Progenitor cell of endocrine pancreas (in vitro differentiated cells): ENCODE measurements around the gene CALCA. TPM values are rescaled to one million over a fixed set of nuclear protein-coding genes. Genes with fewer than 3 reads are reported as not detected.

Source experiments
- DNase-seq: peaks from one replicate; pipeline ENCODE4 v3.0.0; 2021; ENCODE audit warnings: low spot score; ENCODE audit not compliant: unreplicated experiment
- H3K27ac Mint-ChIP-seq: 2 replicates; pipeline ENCODE4 v1.8.0; 2021; ENCODE audit warnings: mild to moderate bottlenecking, moderate library complexity, mixed read lengths
- H3K27me3 Mint-ChIP-seq: 2 replicates; pipeline ENCODE4 v1.8.0; 2021; ENCODE audit warnings: mixed read lengths
- H3K36me3 Mint-ChIP-seq: 2 replicates; pipeline ENCODE4 v1.8.0; 2022; ENCODE audit warnings: mixed read lengths; ENCODE audit not compliant: insufficient read depth
- H3K4me1 Mint-ChIP-seq: 2 replicates; pipeline ENCODE4 v1.8.0; 2021; ENCODE audit warnings: low read depth, mixed read lengths
- H3K4me3 Mint-ChIP-seq: 2 replicates; pipeline ENCODE4 v1.8.0; 2021; ENCODE audit warnings: low read depth, mild to moderate bottlenecking, moderate library complexity, mixed read lengths
- H3K9me3 Mint-ChIP-seq: 2 replicates; pipeline ENCODE4 v1.8.0; 2021; ENCODE audit warnings: low read depth, mixed read lengths
- total RNA-seq: library from RNA; stranded (reverse); gene quantifications from 2 replicates; pipeline ENCODE4 v1.2.1, GENCODE V29; 2021
- TF ChIP-seq, protein P1 (sequence below): fragments of 200-600 bp; sonication (generic); IDR thresholded peaks from one replicate; pipeline ENCODE4 v1.5.0; 2021; ENCODE audit warnings: antibody characterized with exemption, mild to moderate bottlenecking; ENCODE audit not compliant: unreplicated experiment

The CALCA gene
- total RNA-seq, 1 donor from 2014 or later, result 0.57 TPM

DNA sequence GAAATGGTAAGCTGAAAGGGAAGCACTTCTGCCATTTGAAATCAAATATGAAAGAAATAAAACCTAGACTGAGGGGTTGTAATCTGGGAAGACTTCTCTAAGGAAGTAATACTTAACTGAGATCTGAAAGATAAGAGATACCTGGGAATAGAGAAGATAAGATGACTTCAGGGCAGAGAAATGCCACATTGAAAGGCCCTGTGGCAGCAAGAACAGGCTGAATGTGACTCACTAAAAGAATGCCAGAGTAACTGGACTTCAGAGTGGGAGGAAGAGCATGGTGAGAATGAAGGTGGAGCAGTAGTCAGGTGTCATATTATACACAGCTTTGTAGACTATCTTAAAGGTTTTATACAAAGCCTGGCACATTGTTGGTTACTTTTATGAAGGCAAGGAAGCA, 17.6 kb downstream of the CALCA start:
- no peaks in the 10 kb centered on the region for H3K4me1 Mint-ChIP-seq
- TF ChIP-seq, protein P1, sequence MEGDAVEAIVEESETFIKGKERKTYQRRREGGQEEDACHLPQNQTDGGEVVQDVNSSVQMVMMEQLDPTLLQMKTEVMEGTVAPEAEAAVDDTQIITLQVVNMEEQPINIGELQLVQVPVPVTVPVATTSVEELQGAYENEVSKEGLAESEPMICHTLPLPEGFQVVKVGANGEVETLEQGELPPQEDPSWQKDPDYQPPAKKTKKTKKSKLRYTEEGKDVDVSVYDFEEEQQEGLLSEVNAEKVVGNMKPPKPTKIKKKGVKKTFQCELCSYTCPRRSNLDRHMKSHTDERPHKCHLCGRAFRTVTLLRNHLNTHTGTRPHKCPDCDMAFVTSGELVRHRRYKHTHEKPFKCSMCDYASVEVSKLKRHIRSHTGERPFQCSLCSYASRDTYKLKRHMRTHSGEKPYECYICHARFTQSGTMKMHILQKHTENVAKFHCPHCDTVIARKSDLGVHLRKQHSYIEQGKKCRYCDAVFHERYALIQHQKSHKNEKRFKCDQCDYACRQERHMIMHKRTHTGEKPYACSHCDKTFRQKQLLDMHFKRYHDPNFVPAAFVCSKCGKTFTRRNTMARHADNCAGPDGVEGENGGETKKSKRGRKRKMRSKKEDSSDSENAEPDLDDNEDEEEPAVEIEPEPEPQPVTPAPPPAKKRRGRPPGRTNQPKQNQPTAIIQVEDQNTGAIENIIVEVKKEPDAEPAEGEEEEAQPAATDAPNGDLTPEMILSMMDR, result no peak

DNA sequence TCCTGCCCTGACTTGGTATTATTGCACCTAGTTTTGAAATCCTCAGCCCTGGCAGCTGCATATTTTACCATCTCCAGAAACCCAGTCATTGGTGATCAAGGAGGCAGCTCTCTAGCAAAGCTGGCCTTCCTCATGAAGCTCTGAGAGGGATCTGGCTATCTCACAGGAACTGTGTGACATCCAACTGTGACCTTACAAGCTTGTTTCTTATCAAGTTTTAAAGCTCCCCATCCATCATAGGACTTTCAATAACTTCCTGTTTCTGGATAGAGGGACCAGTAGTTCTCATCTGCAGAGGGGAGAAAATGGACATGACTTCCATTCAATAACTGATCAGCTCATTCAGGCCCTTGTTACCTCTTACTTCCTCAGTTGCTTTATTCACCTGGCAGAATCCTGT, 18.2 kb downstream of the CALCA start:
- no peak overlapping the region for H3K27ac Mint-ChIP-seq
- no peak overlapping the region for H3K4me3 Mint-ChIP-seq
- H3K36me3 Mint-ChIP-seq, result no peaks in the 10 kb centered on the region
- H3K27me3 Mint-ChIP-seq, result peaks cover 4% of the 10 kb centered on the region
- no peaks in the 10 kb centered on the region for H3K4me1 Mint-ChIP-seq
- no peak for DNase-seq
- H3K9me3 Mint-ChIP-seq, result no peaks in the 10 kb centered on the region
- TF ChIP-seq, protein P1, result no peak

More for the DNA sequence above, 17.6 kb downstream of the CALCA start:
- no peak overlapping the region for H3K27ac Mint-ChIP-seq
- H3K9me3 Mint-ChIP-seq, result no peaks in the 10 kb centered on the region
- peaks cover 4% of the 10 kb centered on the region for H3K27me3 Mint-ChIP-seq
- H3K36me3 Mint-ChIP-seq, result no peaks in the 10 kb centered on the region
- no peak overlapping the region for H3K4me3 Mint-ChIP-seq
- no peak for DNase-seq

DNA sequence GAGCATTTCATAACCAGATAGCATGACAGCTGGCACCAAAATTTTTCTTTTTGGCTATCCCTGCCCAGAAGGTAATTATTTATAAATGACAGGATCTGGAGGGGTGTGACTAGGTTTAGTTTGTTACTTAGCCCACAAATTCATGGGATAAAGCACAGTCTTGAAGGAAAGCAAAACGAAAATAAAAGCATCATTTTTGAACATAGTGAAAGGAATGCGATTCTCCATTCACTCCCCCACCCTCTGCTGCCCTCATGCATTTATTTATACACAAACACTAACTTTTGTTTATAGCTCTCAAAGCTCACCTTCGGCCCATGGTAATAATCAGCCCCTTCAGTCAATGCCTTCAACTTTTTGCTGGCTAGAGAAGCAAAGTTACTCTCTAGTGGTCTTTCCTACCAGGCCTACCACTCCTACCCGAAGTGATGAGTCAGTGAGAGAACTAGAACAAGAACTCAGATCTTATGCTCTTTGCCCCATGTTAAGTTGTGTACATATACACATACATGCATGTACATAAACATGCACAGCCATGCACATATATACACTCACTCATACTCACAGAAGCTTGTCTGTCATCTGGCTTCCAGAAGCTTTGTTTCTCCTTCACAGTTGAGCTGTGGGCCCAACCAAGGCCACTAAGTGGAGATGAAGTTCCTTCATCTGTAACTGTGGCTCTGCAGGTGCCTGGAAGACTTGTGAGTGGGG, 22.6 kb downstream of the CALCA start:
- Mint-ChIP-seq H3K27me3 (no peaks in the 10 kb centered on the region), H3K27ac (no peak overlapping the region), H3K4me1 (no peaks in the 10 kb centered on the region), H3K4me3 (no peak overlapping the region), H3K9me3 (no peaks in the 10 kb centered on the region), H3K36me3 (no peaks in the 10 kb centered on the region)
- no peak for DNase-seq
- TF ChIP-seq, protein P1, result no peak

DNA sequence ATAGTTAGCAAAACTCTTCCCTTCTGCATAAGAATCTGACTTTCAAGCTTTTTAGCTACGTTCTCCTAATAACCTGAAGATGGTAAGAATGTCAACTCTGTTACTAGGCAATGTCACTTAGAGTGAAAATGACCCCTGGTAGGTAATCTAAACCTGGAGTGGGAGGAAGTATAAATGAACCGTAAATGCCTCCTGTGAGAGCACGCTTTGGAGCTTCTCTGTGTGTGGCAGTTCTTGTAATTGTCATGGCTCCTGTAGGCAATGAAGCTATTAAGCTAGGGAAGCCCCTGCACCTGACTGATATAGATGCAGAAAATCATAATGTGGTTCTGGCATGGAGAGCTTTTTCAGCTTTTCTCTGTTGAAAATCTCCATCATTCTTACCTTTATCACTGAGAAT, 29.4 kb downstream of the CALCA start:
- Mint-ChIP-seq H3K4me3 (no peak overlapping the region), H3K27ac (no peak overlapping the region), H3K36me3 (no peaks in the 10 kb centered on the region), H3K4me1 (no peaks in the 10 kb centered on the region), H3K27me3 (peaks cover 3% of the 10 kb centered on the region), H3K9me3 (peaks cover 13% of the 10 kb centered on the region)
- TF ChIP-seq, protein P1, result no peak
- DNase-seq, result no peak

DNA sequence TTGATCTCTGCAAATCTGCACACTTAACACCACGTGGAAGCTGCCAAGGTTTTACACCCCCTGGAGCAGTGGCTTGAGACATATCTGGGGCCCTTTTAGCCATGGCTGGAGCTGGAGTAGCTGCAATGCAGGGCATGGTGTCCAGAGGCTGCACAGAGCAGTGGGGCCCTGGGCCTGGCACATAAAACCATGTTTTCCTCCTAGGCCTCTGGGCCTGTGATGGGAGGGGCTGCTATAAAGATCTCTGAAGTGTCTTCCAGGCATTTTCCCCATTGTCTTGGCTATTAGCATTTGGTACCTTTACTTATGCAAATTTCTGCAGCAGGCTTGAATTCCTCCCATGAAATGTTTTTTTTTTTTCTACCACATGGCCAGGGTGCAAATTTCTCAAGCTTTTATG, 33.2 kb downstream of the CALCA start:
- no peak overlapping the region for H3K27ac Mint-ChIP-seq
- TF ChIP-seq, protein P1, result no peak
- H3K4me3 Mint-ChIP-seq, result no peak overlapping the region
- no peaks in the 10 kb centered on the region for H3K36me3 Mint-ChIP-seq
- H3K9me3 Mint-ChIP-seq, result peaks cover 19% of the 10 kb centered on the region
- peaks cover 3% of the 10 kb centered on the region for H3K27me3 Mint-ChIP-seq
- DNase-seq, result no peak
- H3K4me1 Mint-ChIP-seq, result no peaks in the 10 kb centered on the region
